Upper lobe of left lung (tissue), 4 donors: Measurements from ENCODE around the gene CLC.

Source experiments
- POLR2A ChIP-seq, 4 donors: fragments of 450-650 bp; IDR thresholded peaks; one replicate each; pipeline ENCODE4 v1.5.1; 2016 to 2017; ENCODE audit warnings: antibody characterized with exemption in 4 of 4, mild to moderate bottlenecking in 2 of 4
- POLR2AphosphoS5 ChIP-seq, 2 donors: sonication (generic); formaldehyde crosslinking; IDR thresholded peaks; one replicate each; pipeline ENCODE4 v1.5.1; 2017; ENCODE audit warnings: antibody characterized with exemption in 2 of 2
- TF ChIP-seq, protein P1 (sequence below), 6 experiments: fragments of 450-650 bp in 4 of 6; fragments of 200-600 bp in 2 of 6; sonication (generic) in 2 of 6; IDR thresholded peaks; one replicate each; pipeline ENCODE4 v1.5.1; 2016 to 2019; ENCODE audit warnings: antibody characterized with exemption in 6 of 6

DNA sequence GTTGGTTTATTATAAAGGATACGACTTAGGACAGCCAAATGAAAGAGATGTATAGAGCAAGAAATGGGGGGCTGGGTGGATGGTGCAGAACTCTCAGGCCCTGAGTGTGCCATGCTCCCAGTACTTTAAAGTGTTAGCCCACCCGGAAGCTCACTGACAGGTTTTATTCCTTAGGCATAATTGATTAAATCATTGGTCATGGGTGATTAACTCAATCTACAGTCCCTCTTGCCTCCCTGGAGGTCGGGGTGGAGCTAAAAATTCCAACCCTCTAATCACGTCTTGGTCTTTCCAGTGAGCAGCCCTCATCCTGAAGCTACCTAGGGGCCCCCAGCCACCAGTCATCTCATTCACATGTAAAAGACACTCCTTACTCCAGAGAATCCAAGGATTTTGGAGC lies 31.0 kb upstream of the CLC start:
- TF ChIP-seq, protein P1, sequence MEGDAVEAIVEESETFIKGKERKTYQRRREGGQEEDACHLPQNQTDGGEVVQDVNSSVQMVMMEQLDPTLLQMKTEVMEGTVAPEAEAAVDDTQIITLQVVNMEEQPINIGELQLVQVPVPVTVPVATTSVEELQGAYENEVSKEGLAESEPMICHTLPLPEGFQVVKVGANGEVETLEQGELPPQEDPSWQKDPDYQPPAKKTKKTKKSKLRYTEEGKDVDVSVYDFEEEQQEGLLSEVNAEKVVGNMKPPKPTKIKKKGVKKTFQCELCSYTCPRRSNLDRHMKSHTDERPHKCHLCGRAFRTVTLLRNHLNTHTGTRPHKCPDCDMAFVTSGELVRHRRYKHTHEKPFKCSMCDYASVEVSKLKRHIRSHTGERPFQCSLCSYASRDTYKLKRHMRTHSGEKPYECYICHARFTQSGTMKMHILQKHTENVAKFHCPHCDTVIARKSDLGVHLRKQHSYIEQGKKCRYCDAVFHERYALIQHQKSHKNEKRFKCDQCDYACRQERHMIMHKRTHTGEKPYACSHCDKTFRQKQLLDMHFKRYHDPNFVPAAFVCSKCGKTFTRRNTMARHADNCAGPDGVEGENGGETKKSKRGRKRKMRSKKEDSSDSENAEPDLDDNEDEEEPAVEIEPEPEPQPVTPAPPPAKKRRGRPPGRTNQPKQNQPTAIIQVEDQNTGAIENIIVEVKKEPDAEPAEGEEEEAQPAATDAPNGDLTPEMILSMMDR (IDR thresholded peaks at IDR 0.05): no peak
- no peak for TF ChIP-seq POLR2AphosphoS5 (IDR thresholded peaks at IDR 0.05)
- TF ChIP-seq POLR2A (IDR thresholded peaks at IDR 0.05): no peak
